OCI-LY7 (cell line): ENCODE data around the gene AMZ1.

Source experiments
- CTCF ChIP-seq: fragments of 200-600 bp; sonication (generic); conservative IDR thresholded peaks from 2 replicates; pipeline ENCODE4 v1.5.1; 2014; ENCODE audit warnings: mild to moderate bottlenecking, antibody characterized with exemption, low read length, moderate library complexity, mixed read lengths
- EZH2phosphoT487 ChIP-seq: fragments of 200-600 bp; sonication (generic); IDR thresholded peaks from 2 replicates; pipeline ENCODE4 v1.6.1; 2018; ENCODE audit warnings: low read depth, borderline replicate concordance, mild to moderate bottlenecking, mixed run types, antibody characterized with exemption, low read length, moderate library complexity, mixed read lengths

GRCh38 chr7:2715341-2716231 lies 27.6 kb downstream of the AMZ1 start:
- TF ChIP-seq CTCF (no peak), EZH2phosphoT487 (no peak)
